Mesendoderm (in vitro differentiated cells): Measurements from ENCODE around the gene PLEKHG4.

Experiments
- DNase-seq: peaks from one replicate; pipeline ENCODE4 v3.0.0; 2013
- H2AK5ac ChIP-seq: 2 replicates; pipeline ENCODE4 v1.6.1; 2013; ENCODE audit warnings: low read length, inconsistent platforms
- H2BK120ac ChIP-seq: 2 replicates; pipeline ENCODE4 v1.6.1; 2013; ENCODE audit warnings: low read depth, mild to moderate bottlenecking, low read length, moderate library complexity, mixed read lengths
- H2BK15ac ChIP-seq: replicated peaks from 2 replicates; pipeline ENCODE4 v1.6.1; 2013; ENCODE audit warnings: low read depth, mild to moderate bottlenecking, moderate library complexity
- H2BK5ac ChIP-seq: 2 replicates; pipeline ENCODE4 v1.6.1; 2013; ENCODE audit warnings: low read length, inconsistent platforms
- H3K18ac ChIP-seq: 2 replicates; pipeline ENCODE4 v1.6.1; 2013; ENCODE audit warnings: mild to moderate bottlenecking, low read length, mixed read lengths
- H3K23ac ChIP-seq: one replicate; pipeline ENCODE4 v1.6.1; 2013; ENCODE audit warnings: low read length
- H3K27ac ChIP-seq: 2 replicates; pipeline ENCODE4 v1.5.1; 2013; ENCODE audit warnings: low read depth, mild to moderate bottlenecking, inconsistent platforms, low read length, moderate library complexity
- H3K27me3 ChIP-seq: 2 replicates; pipeline ENCODE4 v1.6.1; 2013; ENCODE audit warnings: low read length, control low read depth, mild to moderate bottlenecking, inconsistent platforms; ENCODE audit not compliant: insufficient read depth, poor library complexity
- H3K36me3 ChIP-seq: 2 replicates; pipeline ENCODE4 v1.6.1; 2013; ENCODE audit warnings: low read length, inconsistent platforms; ENCODE audit not compliant: control insufficient read depth, insufficient read depth
- H3K4ac ChIP-seq: one replicate; pipeline ENCODE4 v1.6.1; 2013; ENCODE audit warnings: low read depth, mild to moderate bottlenecking, low read length, moderate library complexity
- H3K4me1 ChIP-seq: 2 replicates; pipeline ENCODE4 v1.6.1; 2013; ENCODE audit warnings: low read depth, low read length, inconsistent platforms; ENCODE audit not compliant: control insufficient read depth
- H3K4me2 ChIP-seq: 2 replicates; pipeline ENCODE4 v1.6.1; 2013; ENCODE audit warnings: low read length
- H3K4me3 ChIP-seq: 2 replicates; pipeline ENCODE4 v1.5.1; 2013; ENCODE audit warnings: mild to moderate bottlenecking, low read length
- H3K56ac ChIP-seq: one replicate; pipeline ENCODE4 v1.6.1; 2013; ENCODE audit warnings: low read length
- H3K79me1 ChIP-seq: 2 replicates; pipeline ENCODE4 v1.6.1; 2013; ENCODE audit warnings: low read length, inconsistent platforms
- H3K79me2 ChIP-seq: 2 replicates; pipeline ENCODE4 v1.6.1; 2013; ENCODE audit warnings: mild to moderate bottlenecking, low read length; ENCODE audit not compliant: control insufficient read depth, insufficient read depth
- H3K9ac ChIP-seq: 2 replicates; pipeline ENCODE4 v1.6.1; 2013; ENCODE audit warnings: low read length, inconsistent platforms
- H4K5ac ChIP-seq: one replicate; pipeline ENCODE4 v1.6.1; 2013; ENCODE audit warnings: low read length
- H4K8ac ChIP-seq: one replicate; pipeline ENCODE4 v1.6.1; 2013; ENCODE audit warnings: low read depth, mild to moderate bottlenecking, control low read depth, low read length, moderate library complexity
- WGBS: extraction: QIAGEN DNeasy Blood & Tissue Kit; methylation state at CpG from one replicate; pipeline ENCODE4 v1.1.7; 2013; ENCODE audit warnings: low lambda C conversion rate, missing lambda C conversion rate; ENCODE audit not compliant: insufficient coverage; ENCODE audit errors: extremely low coverage; 5-methylcytosine and 5-hydroxymethylcytosine counted together

Gene PLEKHG4

GRCh38 chr16:67301080-67301782, 21.9 kb downstream of the PLEKHG4 start:
- Histone ChIP-seq H3K56ac (no peak overlapping the region), H3K23ac (no peak overlapping the region), H3K4me3 (no peak overlapping the region), H3K18ac (no peak overlapping the region), H3K4me1 (no peaks in the 10 kb centered on the region), H3K4ac (no peak overlapping the region), H3K9ac (no peak overlapping the region), H4K8ac (no peak overlapping the region), H2AK5ac (no peak overlapping the region), H3K27ac (no peak overlapping the region), H3K79me2 (no peaks in the 10 kb centered on the region), H4K5ac (no peak overlapping the region), H2BK120ac (no peak overlapping the region), H2BK5ac (no peak overlapping the region), H3K27me3 (no peaks in the 10 kb centered on the region), H3K4me2 (no peak overlapping the region), H3K36me3 (no peaks in the 10 kb centered on the region), H3K79me1 (no peaks in the 10 kb centered on the region), H2BK15ac (no peak overlapping the region)
- WGBS, result no CpG with 5 or more reads among the region's 11 CpGs
- no peak for DNase-seq

GRCh38 chr16:67302076-67302475, 22.7 kb downstream of the PLEKHG4 start:
- Histone ChIP-seq H2BK15ac (no peak overlapping the region), H3K23ac (no peak overlapping the region), H3K4me1 (no peaks in the 10 kb centered on the region), H3K79me1 (no peaks in the 10 kb centered on the region), H3K27me3 (no peaks in the 10 kb centered on the region), H3K27ac (no peak overlapping the region), H3K79me2 (no peaks in the 10 kb centered on the region), H3K56ac (no peak overlapping the region), H4K8ac (no peak overlapping the region), H3K4ac (no peak overlapping the region), H3K4me3 (no peak overlapping the region), H3K18ac (no peak overlapping the region), H2BK5ac (no peak overlapping the region), H2AK5ac (no peak overlapping the region), H3K9ac (no peak overlapping the region), H3K4me2 (no peak overlapping the region), H3K36me3 (no peaks in the 10 kb centered on the region), H2BK120ac (no peak overlapping the region), H4K5ac (no peak overlapping the region)
- no peak for DNase-seq
- WGBS, result no CpG with 5 or more reads among the region's 7 CpGs

GRCh38 chr16:67302970-67303369, 23.6 kb downstream of the PLEKHG4 start:
- no peak overlapping the region for H4K8ac ChIP-seq
- WGBS, result no CpG with 5 or more reads among the region's 8 CpGs
- H3K9ac ChIP-seq, result no peak overlapping the region
- H2BK5ac ChIP-seq, result no peak overlapping the region
- no peaks in the 10 kb centered on the region for H3K36me3 ChIP-seq
- peak; percentile 8 for DNase-seq
- no peak overlapping the region for H3K23ac ChIP-seq
- H3K27ac ChIP-seq, result no peak overlapping the region
- no peak overlapping the region for H3K18ac ChIP-seq
- no peaks in the 10 kb centered on the region for H3K4me1 ChIP-seq
- no peak overlapping the region for H4K5ac ChIP-seq
- no peaks in the 10 kb centered on the region for H3K79me2 ChIP-seq
- H3K4me3 ChIP-seq, result no peak overlapping the region
- no peak overlapping the region for H2BK120ac ChIP-seq
- no peak overlapping the region for H2AK5ac ChIP-seq
- H2BK15ac ChIP-seq, result no peak overlapping the region
- no peak overlapping the region for H3K56ac ChIP-seq
- no peak overlapping the region for H3K4ac ChIP-seq
- H3K4me2 ChIP-seq, result no peak overlapping the region
- no peaks in the 10 kb centered on the region for H3K27me3 ChIP-seq
- no peaks in the 10 kb centered on the region for H3K79me1 ChIP-seq

- Histone ChIP-seq H3K9ac (no peak overlapping the region), H3K27ac (no peak overlapping the region), H3K4ac (no peak overlapping the region), H2BK15ac (no peak overlapping the region), H3K18ac (no peak overlapping the region), H2AK5ac (no peak overlapping the region), H3K27me3 (no peaks in the 10 kb centered on the region), H3K4me1 (no peaks in the 10 kb centered on the region), H4K8ac (no peak overlapping the region), H3K79me1 (no peaks in the 10 kb centered on the region), H2BK120ac (no peak overlapping the region), H4K5ac (no peak overlapping the region), H3K4me2 (no peak overlapping the region), H3K36me3 (no peaks in the 10 kb centered on the region), H3K56ac (no peak overlapping the region), H3K23ac (no peak overlapping the region), H2BK5ac (no peak overlapping the region), H3K79me2 (no peaks in the 10 kb centered on the region), H3K4me3 (no peak overlapping the region)
- DNase-seq, result no peak
- WGBS, result no CpG with 5 or more reads among the region's 1 CpG
Observed at GRCh38 chr16:67304020-67304419, 24.7 kb downstream of the PLEKHG4 start.

- H3K79me2 ChIP-seq, result no peaks in the 10 kb centered on the region
- no peak overlapping the region for H2BK5ac ChIP-seq
- no peak overlapping the region for H3K4ac ChIP-seq
- no peak overlapping the region for H3K18ac ChIP-seq
- no peaks in the 10 kb centered on the region for H3K36me3 ChIP-seq
- H4K8ac ChIP-seq, result no peak overlapping the region
- H3K27ac ChIP-seq, result no peak overlapping the region
- H3K4me2 ChIP-seq, result no peak overlapping the region
- WGBS, result no CpG with 5 or more reads among the region's 13 CpGs
- no peak overlapping the region for H3K23ac ChIP-seq
- H4K5ac ChIP-seq, result no peak overlapping the region
- H3K27me3 ChIP-seq, result no peaks in the 10 kb centered on the region
- no peak overlapping the region for H2AK5ac ChIP-seq
- H3K4me1 ChIP-seq, result no peaks in the 10 kb centered on the region
- no peak overlapping the region for H3K56ac ChIP-seq
- H3K4me3 ChIP-seq, result no peak overlapping the region
- H3K79me1 ChIP-seq, result no peaks in the 10 kb centered on the region
- H2BK120ac ChIP-seq, result no peak overlapping the region
- no peak overlapping the region for H3K9ac ChIP-seq
- DNase-seq, result no peak
- no peak overlapping the region for H2BK15ac ChIP-seq
Observed at GRCh38 chr16:67305216-67306071, 26.1 kb downstream of the PLEKHG4 start.
